Activated CD8-positive, alpha-beta memory T cell treated with anti-CD3 and anti-CD28 coated beads for 1 hour (primary cell): ENCODE measurements around the gene NRDE2.
"Not testable (repeated sequence)": the region's sequence is repeated elsewhere in the genome, so short reads cannot be mapped to it uniquely, and the experiment has no call there.

ENCODE experiments used
- DNase-seq, 2 donors: peaks; one replicate each; pipeline ENCODE4 v3.0.0-alpha.2; 2020; ENCODE audit warnings: low read depth in 1 of 2; ENCODE audit errors: extremely low read depth in 1 of 2

Gene NRDE2

GRCh38 chr14:90275458-90275814 lies 56.3 kb downstream of the NRDE2 start:
- no peak for DNase-seq

DNA sequence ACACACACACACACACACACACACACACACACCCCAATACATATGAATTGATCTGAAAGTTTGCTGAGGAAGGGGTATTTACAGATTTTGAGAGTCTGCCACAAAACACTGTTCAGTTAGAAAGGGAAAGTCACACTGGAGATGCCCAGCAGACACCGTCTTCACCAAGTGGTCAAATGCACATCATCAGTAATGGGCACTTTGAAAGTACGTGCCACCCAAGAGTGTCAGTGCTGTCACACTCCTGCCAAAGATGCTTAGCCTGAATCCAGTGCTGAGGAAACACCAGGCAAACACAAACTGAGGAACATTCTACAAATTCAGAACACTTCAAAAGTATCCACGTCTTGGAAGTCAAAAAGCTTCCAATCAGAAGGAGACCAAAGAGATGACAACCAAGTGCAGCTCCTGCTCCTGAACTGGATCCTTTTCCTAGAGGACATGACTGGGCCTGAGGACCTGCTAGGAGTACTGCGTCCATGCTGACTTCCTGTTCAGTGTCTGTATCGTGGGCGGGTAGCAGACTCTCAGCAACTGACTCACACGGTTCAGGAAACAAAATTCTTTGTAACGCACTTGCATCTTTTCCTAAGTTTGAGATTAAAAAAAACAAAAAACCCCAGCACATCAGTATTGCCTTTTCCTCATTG lies 56.8 kb downstream of the NRDE2 start:
- DNase-seq = no peak

DNA sequence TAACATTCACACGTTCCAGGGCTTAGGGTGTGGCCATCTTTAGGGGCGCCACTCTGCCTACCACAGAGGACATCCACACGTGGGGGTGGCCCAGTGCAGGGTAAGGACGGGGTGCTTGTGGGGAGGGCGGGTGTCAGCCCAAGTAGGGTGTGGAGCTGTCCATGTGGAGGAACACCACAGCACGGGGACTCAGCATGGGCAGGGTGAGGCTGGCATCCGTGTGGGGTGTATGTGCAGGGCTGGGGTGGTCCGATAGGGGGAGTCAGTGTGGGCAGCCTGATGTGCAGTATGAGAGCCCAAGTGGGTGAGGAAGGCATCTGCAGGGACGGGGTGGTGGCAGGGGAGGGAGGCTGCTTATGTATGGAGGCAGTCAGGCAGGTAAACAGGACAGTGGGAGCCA lies 57.7 kb downstream of the NRDE2 start:
- DNase-seq = no peak

GRCh38 chr14:90273532-90273931 lies 58.2 kb downstream of the NRDE2 start:
- DNase-seq = no peak

DNA sequence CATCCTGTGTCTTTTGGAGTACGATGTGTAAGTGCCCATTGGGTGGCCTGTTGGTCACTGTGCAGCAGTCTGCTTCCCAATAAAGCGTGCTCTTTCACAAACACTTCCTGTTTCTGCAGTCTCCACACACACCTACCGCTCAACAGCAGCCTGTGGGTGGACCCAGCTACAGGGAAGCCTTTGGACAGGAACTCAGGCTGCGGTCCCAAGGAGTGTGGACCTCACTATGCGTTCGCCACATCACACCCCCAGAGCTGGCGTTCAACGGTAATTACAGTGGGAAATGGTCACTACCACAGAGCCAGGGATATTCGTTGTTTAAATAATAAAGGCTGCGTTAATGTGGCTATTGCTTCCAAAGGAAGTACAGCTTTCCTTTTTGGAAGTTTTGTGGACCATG lies 59.2 kb downstream of the NRDE2 start:
- no peak for DNase-seq

DNA sequence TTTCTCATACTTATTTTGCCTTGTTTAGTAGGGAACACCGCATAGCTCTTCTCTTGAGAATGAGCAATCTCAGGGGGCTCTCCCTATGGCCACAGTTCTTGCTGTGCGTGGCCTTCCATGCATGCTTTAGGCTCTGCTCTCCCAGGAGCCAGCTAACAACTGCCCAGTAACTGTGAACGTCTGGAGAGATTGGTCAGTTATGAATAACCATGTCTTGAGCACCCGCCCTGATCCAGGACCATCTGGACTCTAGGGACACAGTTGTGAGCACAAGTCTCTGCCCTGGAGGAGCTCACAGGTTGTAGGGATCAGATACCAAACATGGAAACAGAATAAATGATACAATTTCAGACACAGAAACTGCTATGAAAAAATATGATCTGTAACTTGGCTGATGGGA lies 63.3 kb downstream of the NRDE2 start:
- no peak for DNase-seq

DNA sequence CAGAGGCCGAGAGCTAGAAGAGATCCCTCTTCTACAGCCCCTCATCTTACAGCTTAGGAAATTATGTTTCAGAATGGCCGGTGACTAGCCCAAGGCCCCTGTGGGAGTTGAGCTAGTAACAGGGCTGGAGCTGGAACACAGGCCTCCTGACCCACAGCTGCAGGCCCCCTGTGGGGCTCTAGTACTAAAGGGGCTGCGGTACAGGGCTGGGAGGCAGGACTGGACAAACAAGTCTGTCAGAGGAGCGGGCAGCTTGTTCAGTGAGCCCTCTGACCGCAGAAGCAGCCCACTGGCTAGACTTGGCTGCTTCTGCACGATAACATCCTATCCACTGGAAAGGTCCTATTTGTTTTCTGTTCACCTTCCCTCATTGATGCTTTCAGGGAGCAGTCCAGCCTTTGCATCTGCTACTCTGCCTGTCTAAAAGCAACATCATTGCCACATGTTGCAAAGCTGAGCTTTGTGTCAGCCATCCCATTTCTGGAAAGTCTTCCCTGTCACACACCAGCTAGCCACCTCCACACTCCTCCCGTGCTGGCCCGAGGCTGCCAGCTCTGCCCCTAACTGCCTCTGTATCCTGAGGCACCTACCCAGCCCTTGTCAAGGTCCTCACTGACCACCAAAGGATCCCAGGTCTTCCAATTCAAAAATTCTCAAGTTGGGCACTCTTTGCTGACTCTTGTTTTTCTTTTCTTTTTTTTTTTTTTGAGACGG lies 65.1 kb downstream of the NRDE2 start:
- DNase-seq = no peak

- DNase-seq = no peak
Measured at GRCh38 chr14:90263748-90264449, 67.8 kb downstream of the NRDE2 start.

GRCh38 chr14:90256354-90257131 lies 75.2 kb downstream of the NRDE2 start, which contains the start of gene PSMC1:
PSMC1 (plus strand) TSS chr14:90256553; CDS start chr14:90256598, 45 bp downstream.
- DNase-seq = peak; percentile 68 to 76

- no peak for DNase-seq
Measured at GRCh38 chr14:90255871-90256270, 75.9 kb downstream of the NRDE2 start.

DNA sequence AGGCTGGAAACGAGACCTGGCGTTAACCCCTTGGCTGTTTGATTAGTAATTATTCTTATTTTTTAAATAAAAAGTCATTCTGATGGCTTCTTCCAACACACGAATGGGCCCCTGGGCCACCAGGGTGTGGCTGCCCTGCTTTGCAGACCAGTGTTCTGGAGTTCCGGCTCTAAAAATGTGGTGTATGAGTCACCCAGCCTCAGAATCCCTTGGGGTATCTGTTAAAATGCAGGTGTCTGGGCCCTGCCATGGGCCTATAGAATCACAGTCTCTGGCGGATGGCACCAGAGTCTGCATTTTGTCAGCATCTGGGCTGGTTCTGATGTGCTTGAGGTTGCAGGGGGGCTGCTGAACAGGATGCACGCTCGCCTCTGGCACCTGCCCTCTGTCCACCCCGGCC lies 77.9 kb downstream of the NRDE2 start:
- DNase-seq = no peak

- DNase-seq = no peak
Measured at GRCh38 chr14:90248594-90248993, 83.1 kb downstream of the NRDE2 start.

DNA sequence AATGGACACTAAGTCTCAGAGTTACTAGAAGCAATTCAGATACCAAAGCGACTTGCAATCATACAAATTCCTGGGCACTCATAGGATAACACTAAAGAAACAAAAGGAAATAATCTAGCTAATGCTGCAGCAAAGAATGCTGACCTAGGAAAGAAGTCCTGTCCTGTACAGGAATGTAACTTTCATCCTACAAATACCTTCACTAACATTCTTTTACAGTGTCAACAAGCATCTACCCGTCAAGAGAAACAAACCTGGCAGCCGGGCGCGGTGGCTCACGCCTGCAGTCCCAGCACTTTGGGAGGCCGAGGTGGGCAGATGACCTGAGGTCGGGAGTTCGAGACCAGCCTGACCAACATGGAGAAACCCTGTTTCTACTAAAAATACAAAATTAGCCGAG lies 84.3 kb downstream of the NRDE2 start:
- DNase-seq = not testable (repeated sequence)

- DNase-seq = no peak
Measured at GRCh38 chr14:90246936-90247335, 84.8 kb downstream of the NRDE2 start.

- DNase-seq = no peak
Measured at GRCh38 chr14:90242444-90242843, 89.3 kb downstream of the NRDE2 start.

- DNase-seq = no peak
Measured at GRCh38 chr14:90239139-90239538, 92.6 kb downstream of the NRDE2 start.

GRCh38 chr14:90235179-90235976 lies 96.4 kb downstream of the NRDE2 start:
- peak in 1 of 2 donors; percentile 38 for DNase-seq

DNA sequence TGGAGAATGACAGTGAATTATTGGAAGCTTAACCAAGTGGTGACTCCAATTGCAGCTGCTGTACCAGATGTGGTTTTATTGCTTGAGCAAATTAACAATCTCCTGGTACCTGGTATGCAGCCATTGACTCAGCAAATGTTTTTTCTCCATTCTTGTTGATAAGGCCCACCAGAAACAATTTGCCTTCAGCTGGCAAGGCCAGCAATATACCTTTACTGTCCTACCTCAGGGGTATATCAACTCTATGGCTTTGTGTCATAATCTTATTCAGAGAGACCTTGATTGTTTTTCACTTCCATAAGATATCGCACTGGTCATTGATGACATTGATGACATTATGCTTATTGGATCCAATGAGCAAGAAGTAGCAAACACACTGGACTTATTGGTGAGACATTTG lies 101.8 kb downstream of the NRDE2 start:
- not testable (repeated sequence) for DNase-seq

DNA sequence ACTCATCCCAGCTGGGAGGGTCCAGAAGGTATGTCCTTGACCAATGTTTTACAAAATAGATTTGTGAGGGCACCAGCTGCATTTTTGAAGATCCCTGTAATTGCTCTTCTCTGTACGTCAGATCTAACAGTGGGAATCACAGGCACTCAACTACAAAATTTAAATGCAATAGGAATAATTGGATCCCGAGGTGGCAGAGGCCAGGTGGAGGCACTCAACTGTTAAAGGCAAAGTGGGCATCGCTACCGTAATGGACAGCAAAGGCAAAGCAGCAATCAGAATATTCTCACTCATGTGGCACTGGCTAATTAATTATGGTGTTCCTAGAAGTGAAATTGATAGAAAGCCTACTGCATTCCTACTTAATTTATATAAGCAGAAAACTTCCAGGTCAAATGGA lies 103.3 kb downstream of the NRDE2 start:
- DNase-seq = no peak
